Choroid plexus epithelial cell (primary cell): Measurements from ENCODE around the gene FANCC.
A peak's percentile ranks its signal among the peaks of the same experiment; 100 is the strongest.

Experiments used
- DNase-seq: peaks from one replicate; pipeline ENCODE4 v3.0.0-alpha.2; 2010; ENCODE audit warnings: low read depth
- H3K4me3 ChIP-seq: 2 replicates; pipeline ENCODE4 v1.5.1; 2011; ENCODE audit warnings: low read depth, mild to moderate bottlenecking, control low read depth, low read length, moderate library complexity
- CTCF ChIP-seq: conservative IDR thresholded peaks from 2 replicates; pipeline ENCODE4 v1.5.1; 2011; ENCODE audit warnings: low read depth, mild to moderate bottlenecking, control low read depth, inconsistent platforms, low read length, moderate library complexity

Gene FANCC

DNA sequence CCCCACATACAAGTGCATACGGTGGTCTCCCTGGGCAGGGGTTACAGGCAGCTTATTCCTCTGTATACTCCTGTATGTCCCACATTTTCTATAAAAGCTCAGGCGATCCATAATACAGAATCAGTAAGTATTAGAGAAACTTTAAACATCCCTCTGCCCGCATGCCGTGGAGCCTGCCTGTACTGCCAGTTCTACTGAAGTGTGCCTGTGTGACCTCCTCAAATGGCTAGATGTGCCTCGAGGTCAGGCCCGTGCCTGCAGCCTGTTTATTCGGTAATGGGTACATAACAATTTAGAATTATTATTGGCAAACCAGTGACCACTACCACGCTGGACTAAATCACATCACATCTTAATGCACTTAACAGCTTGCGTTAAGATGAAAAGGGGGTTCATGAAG lies 190.8 kb downstream of the FANCC start:
- no peak for DNase-seq
- TF ChIP-seq CTCF: no peak
- H3K4me3 ChIP-seq: no peak overlapping the region

GRCh38 chr9:95125652-95126051 lies 191.9 kb downstream of the FANCC start:
- no peak overlapping the region for H3K4me3 ChIP-seq
- TF ChIP-seq CTCF: no peak

DNA sequence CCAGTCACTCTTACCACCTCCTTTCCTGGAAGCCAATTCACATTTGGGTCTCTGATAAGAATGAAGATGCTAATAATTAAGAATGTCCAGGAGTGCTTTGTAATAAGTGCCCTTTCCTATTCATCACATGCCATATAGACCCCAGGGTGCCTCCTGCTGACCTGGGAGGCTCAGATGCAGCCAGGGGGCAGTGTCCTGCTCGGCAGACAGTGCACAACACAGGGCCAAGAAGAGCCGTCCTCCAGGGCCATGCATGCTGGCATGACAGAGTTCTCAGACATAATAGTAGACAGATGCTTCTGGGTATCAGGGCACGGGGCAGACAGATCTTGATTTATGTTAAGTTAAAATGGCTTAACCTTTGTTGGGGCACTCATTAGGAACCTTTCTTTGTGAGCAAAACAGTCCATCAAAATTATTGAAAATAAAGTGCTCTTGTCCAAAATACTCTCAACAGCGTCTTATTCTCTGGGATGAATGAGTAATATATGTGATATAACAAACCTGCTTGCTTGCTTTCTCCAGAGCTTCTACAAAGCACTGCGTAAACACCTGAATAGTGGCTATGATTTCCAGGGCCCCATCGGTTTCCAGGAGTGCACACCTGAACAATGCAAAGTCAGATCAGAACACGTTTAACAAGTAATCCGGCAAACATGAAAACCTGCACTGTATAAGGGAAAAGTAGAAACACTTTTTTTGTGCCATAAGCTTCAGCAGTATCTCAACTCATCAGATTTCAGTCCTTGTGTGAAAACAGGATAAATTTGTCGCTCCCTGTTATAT lies 192.7 kb downstream of the FANCC start:
- H3K4me3 ChIP-seq: no peak overlapping the region
- DNase-seq: no peak
- peak; percentile 30 for TF ChIP-seq CTCF

More at GRCh38 chr9:95125652-95126051, 191.9 kb downstream of the FANCC start:
- DNase-seq: no peak

GRCh38 chr9:95120781-95121370 lies 196.6 kb downstream of the FANCC start:
- DNase-seq: no peak
- no peak for TF ChIP-seq CTCF
- H3K4me3 ChIP-seq: no peak overlapping the region

DNA sequence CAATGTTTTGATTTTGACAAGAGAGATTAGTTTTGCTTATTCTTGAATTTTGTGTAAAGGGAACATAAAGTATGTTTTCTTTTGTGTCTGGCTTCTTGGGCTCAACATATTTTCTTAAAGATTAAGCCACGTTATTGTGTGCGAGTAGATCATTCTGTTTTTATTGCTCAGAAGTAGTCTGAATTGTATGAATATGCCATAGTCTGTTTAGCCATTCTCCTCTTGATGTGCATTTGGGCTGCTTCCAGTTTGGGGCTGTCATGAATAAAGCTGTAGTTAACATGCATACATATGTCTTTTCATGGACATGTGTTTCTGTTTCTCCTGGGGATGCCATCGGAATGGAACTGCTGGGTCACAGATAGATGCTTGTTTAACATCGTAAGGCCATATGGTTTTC lies 198.9 kb downstream of the FANCC start:
- no peak for DNase-seq
- TF ChIP-seq CTCF: no peak
- H3K4me3 ChIP-seq: no peak overlapping the region

DNA sequence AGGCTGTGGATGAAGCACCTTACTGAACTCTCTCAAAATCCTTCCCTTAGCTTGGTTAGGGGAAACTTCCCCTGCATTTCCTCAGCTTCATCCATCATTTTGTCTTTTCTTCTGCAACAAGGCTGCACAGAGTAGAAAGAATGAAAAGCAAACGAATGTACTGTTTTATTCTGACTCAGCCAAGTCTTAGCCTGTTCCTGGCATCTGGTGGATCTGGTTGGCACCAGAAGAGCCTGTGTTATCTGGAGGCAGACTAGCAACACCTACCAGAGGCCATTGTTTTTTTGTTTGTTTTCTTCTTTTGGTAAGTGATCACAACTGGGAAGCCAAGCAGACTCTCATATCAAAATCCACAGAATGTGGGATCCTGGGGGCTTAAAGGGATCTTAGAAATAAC lies 200.7 kb downstream of the FANCC start:
- DNase-seq: no peak
- no peak overlapping the region for H3K4me3 ChIP-seq
- no peak for TF ChIP-seq CTCF
